ENCODE data around the gene SLC9A9.
A peak's percentile ranks its signal among the peaks of the same experiment; 100 is the strongest.

The SLC9A9 gene

GRCh38 chr3:143640774-143641173 is 207.5 kb downstream of the SLC9A9 start:
- no peak for DNase-seq
- Histone ChIP-seq H3K9ac (ENCODE audit: low read depth, low read length) (no peak overlapping the region), H3K27ac (ENCODE audit: low read length) (no peak overlapping the region), H3K79me2 (ENCODE audit: insufficient read depth, low read length) (no peaks in the 10 kb centered on the region), H3K4me3 (ENCODE audit: low read depth in 1 of 2, low read length in 2 of 2) (no peak overlapping the region), H4K20me1 (ENCODE audit: insufficient read depth, low read length) (no peaks in the 10 kb centered on the region), H3K4me1 (ENCODE audit: insufficient read depth, low read length) (peaks cover 25% of the 10 kb centered on the region), H3K9me3 (ENCODE audit: insufficient read depth, low read length, severe bottlenecking) (peaks cover 17% of the 10 kb centered on the region), H2AFZ (ENCODE audit: low read depth, low read length) (no peak overlapping the region), H3K4me2 (ENCODE audit: insufficient read depth, low read length) (no peak overlapping the region), H3K27me3 (ENCODE audit: insufficient read depth, low read length, poor library complexity) (no peaks in the 10 kb centered on the region), H3K36me3 (ENCODE audit: insufficient read depth, low read length) (no peaks in the 10 kb centered on the region)
- no peak for ATAC-seq (ENCODE audit: insufficient read depth, low read depth)
- TF ChIP-seq EZH2 (IDR thresholded peaks at IDR 0.05; ENCODE audit: borderline replicate concordance, low read depth, low read length, severe bottlenecking) (no peak), CTCF (IDR thresholded peaks at IDR 0.05; ENCODE audit: borderline replicate concordance, extremely low read depth, low read length, poor library complexity, severe bottlenecking) (no peak)

GRCh38 chr3:143637133-143637532 is 211.1 kb downstream of the SLC9A9 start:
- Histone ChIP-seq H3K27ac (ENCODE audit: low read length) (no peak overlapping the region), H3K9ac (ENCODE audit: low read depth, low read length) (no peak overlapping the region), H3K4me3 (ENCODE audit: low read depth in 1 of 2, low read length in 2 of 2) (no peak overlapping the region), H3K4me1 (ENCODE audit: insufficient read depth, low read length) (peaks cover 3% of the 10 kb centered on the region; the same call in 1 of the 2 replicates), H3K79me2 (ENCODE audit: insufficient read depth, low read length) (no peaks in the 10 kb centered on the region), H3K9me3 (ENCODE audit: insufficient read depth, low read length, severe bottlenecking) (peaks cover 17% of the 10 kb centered on the region), H3K36me3 (ENCODE audit: insufficient read depth, low read length) (no peaks in the 10 kb centered on the region), H3K4me2 (ENCODE audit: insufficient read depth, low read length) (no peak overlapping the region), H3K27me3 (ENCODE audit: insufficient read depth, low read length, poor library complexity) (no peaks in the 10 kb centered on the region), H2AFZ (ENCODE audit: low read depth, low read length) (no peak overlapping the region), H4K20me1 (ENCODE audit: insufficient read depth, low read length) (no peaks in the 10 kb centered on the region)
- ATAC-seq (ENCODE audit: insufficient read depth, low read depth) (no peak), DNase-seq (no peak)
- TF ChIP-seq CTCF (IDR thresholded peaks at IDR 0.05; ENCODE audit: borderline replicate concordance, extremely low read depth, low read length, poor library complexity, severe bottlenecking) = no peak
- TF ChIP-seq EZH2 (IDR thresholded peaks at IDR 0.05; ENCODE audit: borderline replicate concordance, low read depth, low read length, severe bottlenecking) = no peak

DNA sequence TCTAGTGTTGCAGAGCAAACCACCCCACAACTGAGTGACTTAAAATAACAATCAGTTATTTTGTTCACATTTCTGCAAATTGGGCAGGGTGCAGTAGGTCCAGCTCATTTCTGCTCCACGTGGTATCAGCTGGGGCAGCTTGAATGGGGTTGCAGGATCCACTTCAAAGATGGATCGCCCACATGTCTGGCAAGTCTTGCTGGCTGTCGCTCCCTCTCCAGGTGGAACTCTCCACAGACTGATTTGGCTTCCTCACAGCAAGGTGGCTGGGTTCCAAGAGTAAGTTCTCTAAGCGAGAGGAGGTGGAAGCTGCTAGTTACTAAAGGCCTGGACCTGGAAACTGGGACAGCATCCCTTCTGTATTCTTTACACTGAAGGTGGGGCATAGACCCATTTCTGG is 213.3 kb downstream of the SLC9A9 start:
- DNase-seq = peak; percentile 15
- Histone ChIP-seq H3K27ac (ENCODE audit: low read length) (no peak overlapping the region), H3K4me2 (ENCODE audit: insufficient read depth, low read length) (no peak overlapping the region), H3K4me3 (ENCODE audit: low read depth in 1 of 2, low read length in 2 of 2) (no peak overlapping the region), H3K9ac (ENCODE audit: low read depth, low read length) (no peak overlapping the region), H3K9me3 (ENCODE audit: insufficient read depth, low read length, severe bottlenecking) (peaks cover 17% of the 10 kb centered on the region), H3K36me3 (ENCODE audit: insufficient read depth, low read length) (no peaks in the 10 kb centered on the region), H3K79me2 (ENCODE audit: insufficient read depth, low read length) (no peaks in the 10 kb centered on the region), H3K27me3 (ENCODE audit: insufficient read depth, low read length, poor library complexity) (no peaks in the 10 kb centered on the region), H3K4me1 (ENCODE audit: insufficient read depth, low read length) (peaks cover 3% of the 10 kb centered on the region; the same call in 1 of the 2 replicates), H4K20me1 (ENCODE audit: insufficient read depth, low read length) (no peaks in the 10 kb centered on the region), H2AFZ (ENCODE audit: low read depth, low read length) (no peak overlapping the region; the same call in 1 of the 2 replicates)
- ATAC-seq (ENCODE audit: insufficient read depth, low read depth) = no peak
- TF ChIP-seq CTCF (IDR thresholded peaks at IDR 0.05; ENCODE audit: borderline replicate concordance, extremely low read depth, low read length, poor library complexity, severe bottlenecking) (no peak), EZH2 (IDR thresholded peaks at IDR 0.05; ENCODE audit: borderline replicate concordance, low read depth, low read length, severe bottlenecking) (no peak)

GRCh38 chr3:143634427-143634826 is 213.8 kb downstream of the SLC9A9 start:
- Histone ChIP-seq H3K4me3 (ENCODE audit: low read depth in 1 of 2, low read length in 2 of 2) (no peak overlapping the region), H4K20me1 (ENCODE audit: insufficient read depth, low read length) (no peaks in the 10 kb centered on the region), H3K4me2 (ENCODE audit: insufficient read depth, low read length) (no peak overlapping the region), H3K79me2 (ENCODE audit: insufficient read depth, low read length) (no peaks in the 10 kb centered on the region), H3K4me1 (ENCODE audit: insufficient read depth, low read length) (peaks cover 3% of the 10 kb centered on the region; the same call in 1 of the 2 replicates), H3K27me3 (ENCODE audit: insufficient read depth, low read length, poor library complexity) (no peaks in the 10 kb centered on the region), H3K9me3 (ENCODE audit: insufficient read depth, low read length, severe bottlenecking) (peaks cover 17% of the 10 kb centered on the region), H3K27ac (ENCODE audit: low read length) (no peak overlapping the region), H2AFZ (ENCODE audit: low read depth, low read length) (no peak overlapping the region), H3K9ac (ENCODE audit: low read depth, low read length) (no peak overlapping the region), H3K36me3 (ENCODE audit: insufficient read depth, low read length) (no peaks in the 10 kb centered on the region)
- DNase-seq (no peak), ATAC-seq (ENCODE audit: insufficient read depth, low read depth) (no peak)
- TF ChIP-seq EZH2 (IDR thresholded peaks at IDR 0.05; ENCODE audit: borderline replicate concordance, low read depth, low read length, severe bottlenecking) = no peak
- TF ChIP-seq CTCF (IDR thresholded peaks at IDR 0.05; ENCODE audit: borderline replicate concordance, extremely low read depth, low read length, poor library complexity, severe bottlenecking) = no peak

Measured in DND-41 (cell line).